ENCODE results near the gene HDAC9. TPM values are rescaled to one million over a fixed set of nuclear protein-coding genes. Genes with fewer than 3 reads are reported as not detected.

The HDAC9 gene
- total RNA-seq, 1 experiment from 2014 or later, result 2.1 TPM

GRCh38 chr7:18504965-18505364 lies 9.4 kb downstream of the HDAC9 start:
- no peak overlapping the region for H3K4me3 ChIP-seq (ENCODE audit: insufficient read depth, low read depth, low read length)
- no peaks in the 10 kb centered on the region for H3K27me3 ChIP-seq (ENCODE audit: control insufficient read depth, insufficient read depth, low read length)
- no peak for DNase-seq
- H3K36me3 ChIP-seq (replicated peaks; ENCODE audit: control insufficient read depth, insufficient read depth, low read length), result no peaks in the 10 kb centered on the region

GRCh38 chr7:18505870-18506460 lies 10.4 kb downstream of the HDAC9 start:
- no peaks in the 10 kb centered on the region for H3K36me3 ChIP-seq (replicated peaks; ENCODE audit: control insufficient read depth, insufficient read depth, low read length)
- no peak overlapping the region for H3K4me3 ChIP-seq (ENCODE audit: insufficient read depth, low read depth, low read length)
- DNase-seq, result no peak
- H3K27me3 ChIP-seq (ENCODE audit: control insufficient read depth, insufficient read depth, low read length), result no peaks in the 10 kb centered on the region

- Histone ChIP-seq H3K27me3 (ENCODE audit: control insufficient read depth, insufficient read depth, low read length) (no peaks in the 10 kb centered on the region), H3K36me3 (replicated peaks; ENCODE audit: control insufficient read depth, insufficient read depth, low read length) (no peaks in the 10 kb centered on the region), H3K4me3 (ENCODE audit: insufficient read depth, low read depth, low read length) (no peak overlapping the region)
- DNase-seq, result peak; percentile 13
Observed at GRCh38 chr7:18508443-18509427, 13.2 kb downstream of the HDAC9 start.

GRCh38 chr7:18509481-18509880 lies 13.9 kb downstream of the HDAC9 start:
- H3K27me3 ChIP-seq (ENCODE audit: control insufficient read depth, insufficient read depth, low read length), result no peaks in the 10 kb centered on the region
- H3K4me3 ChIP-seq (ENCODE audit: insufficient read depth, low read depth, low read length), result no peak overlapping the region
- no peaks in the 10 kb centered on the region for H3K36me3 ChIP-seq (replicated peaks; ENCODE audit: control insufficient read depth, insufficient read depth, low read length)
- no peak for DNase-seq

GRCh38 chr7:18511351-18512140 lies 16.0 kb downstream of the HDAC9 start:
- H3K4me3 ChIP-seq (ENCODE audit: insufficient read depth, low read depth, low read length), result no peak overlapping the region

GRCh38 chr7:18513343-18513742 lies 17.8 kb downstream of the HDAC9 start:
- H3K36me3 ChIP-seq (replicated peaks; ENCODE audit: control insufficient read depth, insufficient read depth, low read length), result no peaks in the 10 kb centered on the region
- H3K4me3 ChIP-seq (ENCODE audit: insufficient read depth, low read depth, low read length), result no peak overlapping the region
- no peaks in the 10 kb centered on the region for H3K27me3 ChIP-seq (ENCODE audit: control insufficient read depth, insufficient read depth, low read length)
- DNase-seq, result no peak

More at GRCh38 chr7:18511351-18512140, 16.0 kb downstream of the HDAC9 start:
- H3K27me3 ChIP-seq (ENCODE audit: control insufficient read depth, insufficient read depth, low read length), result no peaks in the 10 kb centered on the region
- no peaks in the 10 kb centered on the region for H3K36me3 ChIP-seq (replicated peaks; ENCODE audit: control insufficient read depth, insufficient read depth, low read length)
- no peak for DNase-seq

GRCh38 chr7:18515067-18515466 lies 19.5 kb downstream of the HDAC9 start:
- H3K27me3 ChIP-seq (ENCODE audit: control insufficient read depth, insufficient read depth, low read length), result no peaks in the 10 kb centered on the region
- H3K4me3 ChIP-seq (ENCODE audit: insufficient read depth, low read depth, low read length), result no peak overlapping the region
- DNase-seq, result no peak
- H3K36me3 ChIP-seq (replicated peaks; ENCODE audit: control insufficient read depth, insufficient read depth, low read length), result no peaks in the 10 kb centered on the region

GRCh38 chr7:18517646-18518045 lies 22.1 kb downstream of the HDAC9 start:
- H3K36me3 ChIP-seq (replicated peaks; ENCODE audit: control insufficient read depth, insufficient read depth, low read length), result no peaks in the 10 kb centered on the region
- no peaks in the 10 kb centered on the region for H3K27me3 ChIP-seq (ENCODE audit: control insufficient read depth, insufficient read depth, low read length)
- H3K4me3 ChIP-seq (ENCODE audit: insufficient read depth, low read depth, low read length), result no peak overlapping the region
- no peak for DNase-seq

- no peaks in the 10 kb centered on the region for H3K36me3 ChIP-seq (replicated peaks; ENCODE audit: control insufficient read depth, insufficient read depth, low read length)
- DNase-seq, result no peak
- H3K4me3 ChIP-seq (ENCODE audit: insufficient read depth, low read depth, low read length), result no peak overlapping the region
- H3K27me3 ChIP-seq (ENCODE audit: control insufficient read depth, insufficient read depth, low read length), result no peaks in the 10 kb centered on the region
Observed at GRCh38 chr7:18518555-18518954, 23.0 kb downstream of the HDAC9 start.

- no peak overlapping the region for H3K4me3 ChIP-seq (ENCODE audit: insufficient read depth, low read depth, low read length)
- H3K36me3 ChIP-seq (replicated peaks; ENCODE audit: control insufficient read depth, insufficient read depth, low read length), result no peaks in the 10 kb centered on the region
- DNase-seq, result no peak
- no peaks in the 10 kb centered on the region for H3K27me3 ChIP-seq (ENCODE audit: control insufficient read depth, insufficient read depth, low read length)
Observed at GRCh38 chr7:18520450-18521235, 25.1 kb downstream of the HDAC9 start.

- H3K27me3 ChIP-seq (ENCODE audit: control insufficient read depth, insufficient read depth, low read length), result no peaks in the 10 kb centered on the region
- H3K4me3 ChIP-seq (ENCODE audit: insufficient read depth, low read depth, low read length), result no peak overlapping the region
- no peak for DNase-seq
- no peaks in the 10 kb centered on the region for H3K36me3 ChIP-seq (replicated peaks; ENCODE audit: control insufficient read depth, insufficient read depth, low read length)
Observed at GRCh38 chr7:18521236-18521589, 25.7 kb downstream of the HDAC9 start.

- Histone ChIP-seq H3K36me3 (replicated peaks; ENCODE audit: control insufficient read depth, insufficient read depth, low read length) (no peaks in the 10 kb centered on the region), H3K27me3 (ENCODE audit: control insufficient read depth, insufficient read depth, low read length) (no peaks in the 10 kb centered on the region), H3K4me3 (ENCODE audit: insufficient read depth, low read depth, low read length) (no peak overlapping the region)
- no peak for DNase-seq
Observed at GRCh38 chr7:18521945-18522566, 26.5 kb downstream of the HDAC9 start.

- no peaks in the 10 kb centered on the region for H3K27me3 ChIP-seq (ENCODE audit: control insufficient read depth, insufficient read depth, low read length)
- no peak for DNase-seq
Observed at GRCh38 chr7:18524248-18524647, 28.7 kb downstream of the HDAC9 start.

More at GRCh38 chr7:18524248-18524647, 28.7 kb downstream of the HDAC9 start:
- H3K4me3 ChIP-seq (ENCODE audit: insufficient read depth, low read depth, low read length), result no peak overlapping the region
- H3K36me3 ChIP-seq (replicated peaks; ENCODE audit: control insufficient read depth, insufficient read depth, low read length), result no peaks in the 10 kb centered on the region
